Neural progenitor cell (in vitro differentiated cells): Measurements from ENCODE around the gene RPRD2. TPM values are rescaled to one million over a fixed set of nuclear protein-coding genes. Genes with fewer than 3 reads are reported as not detected.

ENCODE experiments used
- DNase-seq: peaks from one replicate; pipeline ENCODE4 v3.0.0-alpha.2; 2016; ENCODE audit warnings: low spot score
- H2AFZ ChIP-seq: fragments of 200-600 bp; sonication (generic); replicated peaks from 2 replicates; pipeline ENCODE4 v1.6.1; 2016; ENCODE audit warnings: antibody characterized with exemption
- H3F3A ChIP-seq: fragments of 200-600 bp; sonication (generic); 2 replicates; pipeline ENCODE4 v1.6.1; 2016; ENCODE audit warnings: antibody characterized with exemption, low read depth
- H3K27ac ChIP-seq: fragments of 200-600 bp; sonication (generic); 2 replicates; pipeline ENCODE4 v1.5.1; 2016; ENCODE audit warnings: mild to moderate bottlenecking
- H3K27me3 ChIP-seq: fragments of 200-600 bp; sonication (generic); 2 replicates; pipeline ENCODE4 v1.6.1; 2016; ENCODE audit warnings: mild to moderate bottlenecking, moderate library complexity
- H3K36me3 ChIP-seq: fragments of 200-600 bp; sonication (generic); 2 replicates; pipeline ENCODE4 v1.5.1; 2016
- H3K4me1 ChIP-seq: fragments of 200-600 bp; sonication (generic); 2 replicates; pipeline ENCODE4 v1.6.1; 2016; ENCODE audit warnings: mixed run types
- H3K4me2 ChIP-seq: fragments of 200-600 bp; sonication (generic); 2 replicates; pipeline ENCODE4 v1.6.1; 2016
- H3K4me3 ChIP-seq: fragments of 200-600 bp; sonication (generic); 2 replicates; pipeline ENCODE4 v1.5.1; 2016
- H3K79me2 ChIP-seq: fragments of 200-600 bp; sonication (generic); 2 replicates; pipeline ENCODE4 v1.6.1; 2016; ENCODE audit warnings: low read depth
- H3K9ac ChIP-seq: fragments of 200-600 bp; sonication (generic); 2 replicates; pipeline ENCODE4 v1.6.1; 2016
- H3K9me3 ChIP-seq: fragments of 200-600 bp; sonication (generic); 2 replicates; pipeline ENCODE4 v1.5.1; 2016; ENCODE audit warnings: low read depth
- H4K20me1 ChIP-seq: fragments of 200-600 bp; sonication (generic); 2 replicates; pipeline ENCODE4 v1.6.1; 2016; ENCODE audit warnings: low read depth
- H3K27ac Mint-ChIP-seq: 3 replicates; pipeline ENCODE4 v1.8.0; 2021; ENCODE audit warnings: mixed read lengths
- H3K27me3 Mint-ChIP-seq: 2 replicates; pipeline ENCODE4 v1.8.0; 2022; ENCODE audit warnings: low read depth, mild to moderate bottlenecking, inconsistent platforms, moderate library complexity, mixed read lengths; ENCODE audit not compliant: insufficient read depth
- H3K36me3 Mint-ChIP-seq: 3 replicates; pipeline ENCODE4 v1.8.0; 2021; ENCODE audit warnings: mixed read lengths
- H3K4me1 Mint-ChIP-seq: 3 replicates; pipeline ENCODE4 v1.8.0; 2021; ENCODE audit warnings: mixed read lengths
- H3K4me3 Mint-ChIP-seq: 3 replicates; pipeline ENCODE4 v1.8.0; 2021; ENCODE audit warnings: mild to moderate bottlenecking, moderate library complexity, mixed read lengths
- H3K9me3 Mint-ChIP-seq: 3 replicates; pipeline ENCODE4 v1.8.0; 2020; ENCODE audit warnings: mixed read lengths
- EZH2 ChIP-seq: fragments of 200-600 bp; sonication (generic); IDR thresholded peaks from 2 replicates; pipeline ENCODE4 v1.6.1; 2017; ENCODE audit warnings: antibody characterized with exemption, mild to moderate bottlenecking, moderate library complexity
- EZH2phosphoT487 ChIP-seq: fragments of 200-600 bp; sonication (generic); IDR thresholded peaks from 2 replicates; pipeline ENCODE4 v1.6.1; 2017; ENCODE audit warnings: antibody characterized with exemption
- total RNA-seq: library from RNA; depleted of rRNA; stranded (reverse); fragments of >200 nt; gene quantifications from 2 replicates; pipeline ENCODE4 v1.2.3, GENCODE V29; 2015; ENCODE audit warnings: low replicate concordance
- TF ChIP-seq, protein P1 (sequence below): fragments of 200-600 bp; sonication (generic); IDR thresholded peaks from 2 replicates; pipeline ENCODE4 v1.5.1; 2017; ENCODE audit warnings: antibody characterized with exemption, mild to moderate bottlenecking

Gene RPRD2
- total RNA-seq, 1 donor from 2014 or later = 20.0 TPM

DNA sequence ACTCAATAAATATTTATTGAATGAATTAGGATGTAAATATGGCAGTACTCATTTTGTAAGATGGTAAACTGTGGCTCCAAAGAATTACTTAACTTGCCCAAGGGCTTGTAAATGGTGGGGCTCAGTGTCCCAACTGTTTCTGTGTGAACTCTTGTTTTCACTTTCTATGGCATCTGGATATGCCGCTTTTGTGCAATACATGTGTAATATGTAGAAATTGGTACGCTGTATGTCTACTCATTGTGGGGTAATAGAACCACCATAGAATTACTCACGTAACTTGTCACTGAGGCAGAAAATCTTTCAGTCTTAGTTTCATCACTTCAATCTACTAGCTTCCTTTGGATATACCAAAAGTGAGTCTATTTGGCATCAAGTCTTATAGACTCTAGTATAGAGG, 41.6 kb upstream of the RPRD2 start:
- Histone ChIP-seq H3K27me3 (no peaks in the 10 kb centered on the region), H3K27ac (no peak overlapping the region), H4K20me1 (peaks cover 2% of the 10 kb centered on the region), H3K79me2 (peaks cover 54% of the 10 kb centered on the region), H3K9ac (peak overlapping the region; percentile 47), H2AFZ (no peak overlapping the region), H3K4me1 (peaks cover 7% of the 10 kb centered on the region), H3K36me3 (peaks cover 15% of the 10 kb centered on the region), H3K4me2 (peak overlapping the region; percentile 87), H3K9me3 (no peaks in the 10 kb centered on the region), H3K4me3 (peak overlapping the region; percentile 69), H3F3A (peaks cover 11% of the 10 kb centered on the region)
- H3K9me3 Mint-ChIP-seq = no peaks in the 10 kb centered on the region
- peak overlapping the region; percentile 98 for H3K4me3 Mint-ChIP-seq
- H3K4me1 Mint-ChIP-seq = peaks cover 13% of the 10 kb centered on the region
- DNase-seq = no peak
- peaks cover 6% of the 10 kb centered on the region for H3K27me3 Mint-ChIP-seq
- peaks cover 11% of the 10 kb centered on the region for H3K36me3 Mint-ChIP-seq
- H3K27ac Mint-ChIP-seq = no peak overlapping the region
- TF ChIP-seq EZH2 = no peak
- TF ChIP-seq, protein P1, sequence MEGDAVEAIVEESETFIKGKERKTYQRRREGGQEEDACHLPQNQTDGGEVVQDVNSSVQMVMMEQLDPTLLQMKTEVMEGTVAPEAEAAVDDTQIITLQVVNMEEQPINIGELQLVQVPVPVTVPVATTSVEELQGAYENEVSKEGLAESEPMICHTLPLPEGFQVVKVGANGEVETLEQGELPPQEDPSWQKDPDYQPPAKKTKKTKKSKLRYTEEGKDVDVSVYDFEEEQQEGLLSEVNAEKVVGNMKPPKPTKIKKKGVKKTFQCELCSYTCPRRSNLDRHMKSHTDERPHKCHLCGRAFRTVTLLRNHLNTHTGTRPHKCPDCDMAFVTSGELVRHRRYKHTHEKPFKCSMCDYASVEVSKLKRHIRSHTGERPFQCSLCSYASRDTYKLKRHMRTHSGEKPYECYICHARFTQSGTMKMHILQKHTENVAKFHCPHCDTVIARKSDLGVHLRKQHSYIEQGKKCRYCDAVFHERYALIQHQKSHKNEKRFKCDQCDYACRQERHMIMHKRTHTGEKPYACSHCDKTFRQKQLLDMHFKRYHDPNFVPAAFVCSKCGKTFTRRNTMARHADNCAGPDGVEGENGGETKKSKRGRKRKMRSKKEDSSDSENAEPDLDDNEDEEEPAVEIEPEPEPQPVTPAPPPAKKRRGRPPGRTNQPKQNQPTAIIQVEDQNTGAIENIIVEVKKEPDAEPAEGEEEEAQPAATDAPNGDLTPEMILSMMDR = no peak
- TF ChIP-seq EZH2phosphoT487 = no peak

DNA sequence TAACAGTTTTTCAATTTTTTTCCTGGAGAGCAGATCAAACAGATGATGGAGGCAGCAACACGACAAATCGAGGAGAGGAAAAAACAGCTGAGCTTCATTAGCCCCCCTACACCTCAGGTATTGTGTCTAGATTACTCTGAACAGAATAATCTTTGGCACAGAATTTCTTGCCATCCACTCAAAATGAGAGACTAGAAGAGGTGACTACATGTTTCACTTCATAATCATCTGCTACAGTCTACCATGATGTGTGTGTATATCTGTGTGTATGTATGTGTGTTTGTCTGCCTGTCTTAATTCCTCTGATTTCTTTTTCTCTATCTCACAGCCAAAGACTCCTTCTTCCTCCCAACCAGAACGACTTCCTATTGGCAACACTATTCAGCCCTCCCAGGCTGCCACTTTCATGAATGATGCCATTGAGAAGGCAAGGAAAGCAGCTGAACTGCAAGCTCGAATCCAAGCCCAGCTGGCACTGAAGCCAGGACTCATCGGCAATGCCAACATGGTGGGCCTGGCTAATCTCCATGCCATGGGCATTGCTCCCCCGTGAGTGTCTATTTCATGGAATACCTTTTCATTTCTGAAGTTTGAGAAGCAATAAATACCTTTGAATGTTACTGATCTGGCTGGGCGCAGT, 31.2 kb upstream of the RPRD2 start:
- Histone ChIP-seq H3K79me2 (peaks cover 6% of the 10 kb centered on the region), H3K4me1 (no peaks in the 10 kb centered on the region), H3F3A (no peaks in the 10 kb centered on the region), H3K27me3 (no peaks in the 10 kb centered on the region), H2AFZ (no peak overlapping the region), H3K4me2 (no peak overlapping the region), H4K20me1 (no peaks in the 10 kb centered on the region), H3K9me3 (no peaks in the 10 kb centered on the region), H3K9ac (no peak overlapping the region), H3K4me3 (no peak overlapping the region), H3K27ac (no peak overlapping the region), H3K36me3 (peaks cover 15% of the 10 kb centered on the region)
- peaks cover 42% of the 10 kb centered on the region for H3K36me3 Mint-ChIP-seq
- no peak overlapping the region for H3K4me3 Mint-ChIP-seq
- TF ChIP-seq, protein P1 = no peak
- no peak for TF ChIP-seq EZH2
- no peak for TF ChIP-seq EZH2phosphoT487
- DNase-seq = no peak
- H3K27ac Mint-ChIP-seq = no peak overlapping the region
- no peaks in the 10 kb centered on the region for H3K4me1 Mint-ChIP-seq
- no peaks in the 10 kb centered on the region for H3K9me3 Mint-ChIP-seq
- no peaks in the 10 kb centered on the region for H3K27me3 Mint-ChIP-seq

DNA sequence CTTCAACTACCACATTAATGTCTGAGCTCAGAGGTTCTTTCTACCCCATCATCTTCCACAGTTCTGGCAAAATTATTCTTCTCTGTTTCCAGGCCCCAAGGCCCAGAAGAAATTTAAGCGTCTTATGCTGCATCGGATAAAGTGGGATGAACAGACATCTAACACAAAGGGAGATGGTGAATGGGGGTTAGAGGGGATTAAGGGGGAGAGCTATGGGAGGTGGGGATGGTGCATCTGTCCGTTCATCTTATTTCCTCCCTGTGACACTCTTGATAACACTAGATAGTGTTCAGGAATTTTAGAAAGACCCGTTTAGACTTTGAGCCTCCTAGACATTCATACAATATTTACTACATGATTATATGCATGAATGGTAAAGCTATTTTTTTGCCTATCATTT, 17.6 kb upstream of the RPRD2 start:
- H3K4me3 Mint-ChIP-seq = no peak overlapping the region
- H3K27ac Mint-ChIP-seq = no peak overlapping the region
- no peaks in the 10 kb centered on the region for H3K4me1 Mint-ChIP-seq
- no peak overlapping the region for H3K4me2 ChIP-seq
- H3K4me3 ChIP-seq = no peak overlapping the region
- peaks cover 13% of the 10 kb centered on the region for H3F3A ChIP-seq
- H3K9me3 Mint-ChIP-seq = no peaks in the 10 kb centered on the region
- no peaks in the 10 kb centered on the region for H3K4me1 ChIP-seq
- no peaks in the 10 kb centered on the region for H3K79me2 ChIP-seq
- DNase-seq = no peak
- H3K9ac ChIP-seq = no peak overlapping the region
- no peak overlapping the region for H2AFZ ChIP-seq
- peaks cover 39% of the 10 kb centered on the region for H3K36me3 Mint-ChIP-seq
- H3K36me3 ChIP-seq = peaks cover 31% of the 10 kb centered on the region
- no peaks in the 10 kb centered on the region for H3K27me3 Mint-ChIP-seq
- H3K27me3 ChIP-seq = no peaks in the 10 kb centered on the region
- H3K9me3 ChIP-seq = no peaks in the 10 kb centered on the region
- H3K27ac ChIP-seq = no peak overlapping the region
- TF ChIP-seq, protein P1 = no peak
- TF ChIP-seq EZH2phosphoT487 (no peak), EZH2 (no peak)
- no peaks in the 10 kb centered on the region for H4K20me1 ChIP-seq
